Measurements from ENCODE around the gene SULT1C3. TPM values are rescaled to one million over a fixed set of nuclear protein-coding genes. Genes with fewer than 3 reads are reported as not detected.

The SULT1C3 gene
- total and polyA plus RNA-seq, 2 donors (not counting 1 experiment from before 2014, with no cell fraction given): not detected

DNA sequence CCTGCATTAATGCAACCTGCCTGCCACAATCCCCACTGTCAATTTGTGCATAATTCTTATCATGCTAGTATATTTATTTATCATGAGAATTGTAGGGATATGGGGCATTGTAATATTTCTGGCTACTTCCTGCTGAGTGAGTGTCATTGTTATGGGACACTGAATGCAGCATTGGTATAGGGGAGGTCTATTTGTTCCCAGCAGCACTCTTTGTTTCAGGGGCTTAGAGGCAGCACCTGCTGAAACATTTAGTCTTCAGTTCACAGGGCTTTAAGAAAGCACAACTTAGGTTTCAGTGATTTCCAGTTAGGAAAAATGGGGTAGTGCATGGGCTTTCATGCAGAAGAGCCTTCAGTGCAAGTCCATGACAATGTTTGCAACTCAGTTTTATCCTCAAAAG lies 23.6 kb downstream of the SULT1C3 start:
- Histone ChIP-seq H3K9me3 (ENCODE audit: control extremely low read depth in 1 of 3, control insufficient read depth in 2 of 3, insufficient read depth in 1 of 3, low read length in 2 of 3) (peaks cover 0 to 1% (median 0%) of the 10 kb centered on the region in 3 donors), H2AFZ (ENCODE audit: insufficient read depth, low read depth, low read length, poor library complexity, severe bottlenecking) (no peak overlapping the region), H3K4me3 (ENCODE audit: control extremely low read depth in 1 of 5, extremely low read depth in 1 of 5, insufficient read depth in 1 of 5, low read depth in 2 of 5, low read length in 4 of 5) (no peak overlapping the region), H3K4me2 (replicated peaks; ENCODE audit: low read depth, low read length, poor library complexity, severe bottlenecking) (no peak overlapping the region), H3K79me2 (ENCODE audit: control insufficient read depth, insufficient read depth, low read length) (no peaks in the 10 kb centered on the region), H3K4me1 (ENCODE audit: control insufficient read depth in 2 of 2, insufficient read depth in 2 of 2, low read length in 2 of 2) (no peaks in the 10 kb centered on the region), H4K20me1 (ENCODE audit: control insufficient read depth, insufficient read depth, low read length, poor library complexity, severe bottlenecking) (no peaks in the 10 kb centered on the region), H3K9ac (ENCODE audit: low read length) (no peak overlapping the region), H3K27me3 (replicated peaks in 1 of 4; ENCODE audit: control extremely low read depth in 1 of 4, control insufficient read depth in 3 of 4, insufficient read depth in 4 of 4, low read length in 3 of 4) (peaks cover 0 to 3% (median 0%) of the 10 kb centered on the region in 4 experiments), H3K36me3 (replicated peaks in 1 of 2; ENCODE audit: control extremely low read depth in 1 of 2, control insufficient read depth in 1 of 2, extremely low read depth in 1 of 2, insufficient read depth in 2 of 2, low read length in 1 of 2) (no peaks in the 10 kb centered on the region), H3K27ac (ENCODE audit: low read length in 2 of 2) (no peak overlapping the region)
- H3K4me3 Mint-ChIP-seq: no peak overlapping the region
- no peak for TF ChIP-seq EZH2 (IDR thresholded peaks at IDR 0.05; ENCODE audit: borderline replicate concordance, insufficient read depth, low read depth, low read length, poor library complexity, severe bottlenecking)
- TF ChIP-seq, protein P1, sequence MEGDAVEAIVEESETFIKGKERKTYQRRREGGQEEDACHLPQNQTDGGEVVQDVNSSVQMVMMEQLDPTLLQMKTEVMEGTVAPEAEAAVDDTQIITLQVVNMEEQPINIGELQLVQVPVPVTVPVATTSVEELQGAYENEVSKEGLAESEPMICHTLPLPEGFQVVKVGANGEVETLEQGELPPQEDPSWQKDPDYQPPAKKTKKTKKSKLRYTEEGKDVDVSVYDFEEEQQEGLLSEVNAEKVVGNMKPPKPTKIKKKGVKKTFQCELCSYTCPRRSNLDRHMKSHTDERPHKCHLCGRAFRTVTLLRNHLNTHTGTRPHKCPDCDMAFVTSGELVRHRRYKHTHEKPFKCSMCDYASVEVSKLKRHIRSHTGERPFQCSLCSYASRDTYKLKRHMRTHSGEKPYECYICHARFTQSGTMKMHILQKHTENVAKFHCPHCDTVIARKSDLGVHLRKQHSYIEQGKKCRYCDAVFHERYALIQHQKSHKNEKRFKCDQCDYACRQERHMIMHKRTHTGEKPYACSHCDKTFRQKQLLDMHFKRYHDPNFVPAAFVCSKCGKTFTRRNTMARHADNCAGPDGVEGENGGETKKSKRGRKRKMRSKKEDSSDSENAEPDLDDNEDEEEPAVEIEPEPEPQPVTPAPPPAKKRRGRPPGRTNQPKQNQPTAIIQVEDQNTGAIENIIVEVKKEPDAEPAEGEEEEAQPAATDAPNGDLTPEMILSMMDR (IDR thresholded peaks at IDR 0.05): no peak
- CTCF ChIA-PET: no interaction called here
- no peaks in the 10 kb centered on the region for H3K9me3 Mint-ChIP-seq (ENCODE audit: insufficient read depth)
- H3K4me1 Mint-ChIP-seq: no peaks in the 10 kb centered on the region
- DNase-seq (no peak), ATAC-seq (ENCODE audit: low read depth) (no peak)
- H3K27ac Mint-ChIP-seq: no peak overlapping the region
- POLR2A ChIA-PET: no interaction called here
- intact Hi-C loops (cut with micrococcal nuclease): no loop called here
- H3K27me3 Mint-ChIP-seq: peaks cover 8% of the 10 kb centered on the region

DNA sequence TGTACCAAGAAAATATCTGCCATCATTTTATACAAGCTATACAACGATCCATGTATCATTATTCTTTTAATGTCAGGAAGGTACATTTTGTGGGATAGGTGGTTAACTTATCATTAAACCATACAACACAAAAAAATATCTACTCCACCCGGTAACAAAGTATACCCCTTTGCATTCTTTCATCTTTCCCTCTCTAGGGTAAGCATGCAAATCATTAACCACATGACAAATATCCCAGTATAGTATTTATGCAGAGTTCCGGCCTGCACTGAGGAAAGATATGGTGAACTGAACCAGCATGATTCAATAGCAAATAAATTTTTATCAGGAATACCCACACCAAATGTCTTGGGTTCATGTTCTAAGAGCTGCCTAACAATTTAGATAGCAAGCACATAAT lies 26.4 kb downstream of the SULT1C3 start:
- no peak for ATAC-seq (ENCODE audit: low read depth)
- Mint-ChIP-seq H3K4me3 (no peak overlapping the region), H3K9me3 (ENCODE audit: insufficient read depth) (no peaks in the 10 kb centered on the region), H3K27me3 (peaks cover 11% of the 10 kb centered on the region), H3K4me1 (no peaks in the 10 kb centered on the region), H3K27ac (no peak overlapping the region)
- DNase-seq: no peak
- peaks cover 0 to 1% (median 0%) of the 10 kb centered on the region in 3 donors for H3K9me3 ChIP-seq (ENCODE audit: control extremely low read depth in 1 of 3, control insufficient read depth in 2 of 3, insufficient read depth in 1 of 3, low read length in 2 of 3)
- CTCF ChIA-PET: no interaction called here
- no peaks in the 10 kb centered on the region for H3K36me3 ChIP-seq (replicated peaks in 1 of 2; ENCODE audit: control extremely low read depth in 1 of 2, control insufficient read depth in 1 of 2, extremely low read depth in 1 of 2, insufficient read depth in 2 of 2, low read length in 1 of 2)
- no peak overlapping the region for H2AFZ ChIP-seq (ENCODE audit: insufficient read depth, low read depth, low read length, poor library complexity, severe bottlenecking)
- no peak overlapping the region for H3K27ac ChIP-seq (ENCODE audit: low read length in 2 of 2)
- no peak overlapping the region for H3K4me3 ChIP-seq (ENCODE audit: control extremely low read depth in 1 of 5, extremely low read depth in 1 of 5, insufficient read depth in 1 of 5, low read depth in 2 of 5, low read length in 4 of 5)
- intact Hi-C loops (cut with micrococcal nuclease): no loop called here
- POLR2A ChIA-PET: no interaction called here
- no peak for TF ChIP-seq EZH2 (IDR thresholded peaks at IDR 0.05; ENCODE audit: borderline replicate concordance, insufficient read depth, low read depth, low read length, poor library complexity, severe bottlenecking)
- TF ChIP-seq, protein P1 (IDR thresholded peaks at IDR 0.05): no peak
- peaks cover 0 to 3% (median 0%) of the 10 kb centered on the region in 4 experiments for H3K27me3 ChIP-seq (replicated peaks in 1 of 4; ENCODE audit: control extremely low read depth in 1 of 4, control insufficient read depth in 3 of 4, insufficient read depth in 4 of 4, low read length in 3 of 4)
- no peak overlapping the region for H3K4me2 ChIP-seq (replicated peaks; ENCODE audit: low read depth, low read length, poor library complexity, severe bottlenecking)
- H3K4me1 ChIP-seq (ENCODE audit: control insufficient read depth in 2 of 2, insufficient read depth in 2 of 2, low read length in 2 of 2): no peaks in the 10 kb centered on the region
- no peaks in the 10 kb centered on the region for H3K79me2 ChIP-seq (ENCODE audit: control insufficient read depth, insufficient read depth, low read length)
- WGBS (ENCODE audit: insufficient coverage): no CpG with 5 or more reads among the region's 3 CpGs
- no peaks in the 10 kb centered on the region for H4K20me1 ChIP-seq (ENCODE audit: control insufficient read depth, insufficient read depth, low read length, poor library complexity, severe bottlenecking)
- H3K9ac ChIP-seq (ENCODE audit: low read length): no peak overlapping the region
